Activated effector memory CD4-positive, alpha-beta T cell treated with Interleukin-2 at 50 U/mL for 16 hours (primary cell): ENCODE data around the gene CBLN3.

Experiments
- DNase-seq: peaks from one replicate; pipeline ENCODE4 v3.0.0-alpha.2; 2020

Gene CBLN3

DNA sequence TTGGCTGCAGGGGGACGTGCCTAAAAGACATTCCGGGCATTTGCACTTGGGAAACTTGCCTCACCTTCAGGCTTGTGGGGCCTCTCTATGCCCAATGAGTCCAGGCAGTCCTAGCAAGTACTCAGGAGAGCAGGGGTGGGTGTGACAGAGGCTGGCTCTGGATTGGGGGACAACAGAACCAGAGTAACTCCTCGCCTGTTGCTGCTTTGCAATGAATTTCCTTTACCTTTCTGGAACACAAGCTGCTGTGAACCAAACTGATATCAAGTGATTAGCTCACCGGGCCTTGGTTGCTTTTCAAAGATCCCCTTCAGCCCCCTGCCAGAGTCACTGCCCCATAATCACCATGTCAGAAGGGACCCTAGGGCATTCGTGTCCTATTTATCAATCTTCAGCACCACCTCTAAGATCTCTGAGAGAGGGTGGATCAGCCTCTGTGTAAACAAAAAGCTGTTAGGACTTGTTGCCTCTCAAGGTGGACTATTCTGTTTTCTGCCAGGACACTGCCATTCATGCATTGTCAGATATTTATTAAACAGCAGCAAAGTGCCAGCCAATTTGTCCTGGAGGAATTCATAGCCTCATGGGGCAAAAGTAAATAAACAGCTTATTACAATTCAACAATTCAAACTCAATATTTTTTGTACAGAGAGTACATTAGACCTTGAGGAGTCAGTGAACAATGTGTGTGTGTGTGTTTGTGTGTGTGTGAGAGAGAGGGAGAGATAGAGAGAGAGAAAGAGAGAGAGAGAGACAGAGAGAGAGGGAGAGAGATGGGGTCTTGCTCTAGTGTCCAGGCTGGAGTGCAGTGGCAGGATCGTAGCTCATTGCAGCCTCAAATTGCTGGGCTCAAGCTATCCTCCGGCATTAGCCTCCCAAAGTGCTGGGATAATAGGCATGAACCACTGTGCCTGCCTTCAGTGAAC lies 50.2 kb downstream of the CBLN3 start:
- DNase-seq, result no peak

DNA sequence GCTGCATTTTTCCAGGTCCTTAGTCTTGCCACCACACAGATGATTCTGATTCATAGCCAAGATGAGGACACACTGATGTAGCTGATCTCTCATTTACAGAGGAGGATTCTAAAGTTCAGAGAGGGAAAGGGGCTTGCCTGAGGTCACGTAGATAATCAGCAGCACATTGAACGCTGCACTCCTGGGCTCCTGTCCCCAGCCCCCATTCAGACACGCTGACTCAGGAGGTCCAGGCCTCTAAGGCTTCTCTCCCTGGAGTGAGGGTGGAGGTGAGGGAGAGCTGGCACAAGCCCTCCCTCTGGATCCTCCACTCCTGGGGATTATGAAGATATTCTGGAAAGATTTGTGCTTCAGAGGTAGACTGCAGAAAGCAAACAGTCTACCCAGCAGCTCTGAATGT lies 51.1 kb downstream of the CBLN3 start:
- no peak for DNase-seq

DNA sequence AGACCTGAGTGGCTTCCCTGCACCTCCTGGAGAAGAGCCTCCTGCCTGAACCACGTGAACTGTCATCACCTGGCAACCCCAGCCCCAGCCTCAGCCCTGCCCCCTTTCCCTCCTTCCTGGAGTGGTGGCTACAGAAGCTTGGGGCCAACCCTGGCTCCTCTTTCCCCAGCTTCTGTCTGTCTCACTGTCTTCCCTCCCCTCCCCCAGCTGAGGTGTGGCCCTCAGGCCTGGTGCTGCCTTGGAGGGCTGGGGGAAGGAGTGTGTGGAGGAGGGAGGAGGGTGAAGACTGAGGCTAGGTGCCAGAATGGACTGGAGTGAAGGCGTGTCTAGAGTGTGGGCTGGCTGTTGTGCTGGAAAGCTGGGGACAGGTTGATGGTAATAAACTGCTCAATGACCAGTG lies 51.8 kb downstream of the CBLN3 start:
- no peak for DNase-seq

DNA sequence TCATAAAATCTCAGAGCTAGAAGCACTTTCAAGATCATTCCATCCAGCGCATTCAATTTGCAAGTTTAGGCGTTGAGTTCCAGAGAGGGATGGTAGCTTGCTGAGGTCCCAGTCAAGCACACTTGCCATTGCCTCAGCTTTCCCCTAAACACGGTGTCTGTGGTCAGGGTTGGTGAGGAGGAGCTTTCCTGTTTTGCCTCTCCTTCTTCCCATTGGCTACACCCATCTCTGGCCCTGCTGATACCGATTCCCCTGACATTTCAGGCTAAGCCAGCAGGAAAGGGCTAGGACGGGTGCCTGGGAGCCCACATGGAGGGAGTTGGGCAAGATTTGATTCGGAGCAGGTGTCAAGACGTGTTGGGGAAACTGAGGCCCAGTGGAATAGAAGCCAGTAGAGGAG lies 52.3 kb downstream of the CBLN3 start:
- DNase-seq, result no peak
